Fibroblast of lung (primary cell): Measurements from ENCODE around the gene POMT1.

Experiments used
- CTCF ChIP-seq, 2 donors: IDR thresholded peaks in 1 of 2; conservative IDR thresholded peaks in 1 of 2; 1 replicate in 1 of 2; 2 replicates in 1 of 2; pipeline ENCODE4 v1.5.1; 2011 to 2012; ENCODE audit warnings: low read length in 2 of 2, control low read depth in 1 of 2, inconsistent platforms in 1 of 2, low read depth in 1 of 2, mild to moderate bottlenecking in 1 of 2
- EZH2 ChIP-seq: IDR thresholded peaks from 2 replicates; pipeline ENCODE4 v1.5.1; 2012; ENCODE audit warnings: low read length, control low read depth, mild to moderate bottlenecking; ENCODE audit errors: missing control alignments

GRCh38 chr9:131511880-131512279 lies 9.2 kb downstream of the POMT1 start:
- TF ChIP-seq CTCF (conservative IDR thresholded peaks at IDR 0.05 in 1 of 2, IDR thresholded peaks at IDR 0.05 in 1 of 2; ENCODE audit: low read depth in 1 of 2, low read length in 2 of 2) (no peak), EZH2 (no peak)
